Hindlimb muscle (tissue), 1 donor: ENCODE data around the gene CUBN. TPM values are rescaled to one million over a fixed set of nuclear protein-coding genes. Genes with fewer than 3 reads are reported as not detected.
"Not testable (repeated sequence)": the region's sequence is repeated elsewhere in the genome, so short reads cannot be mapped to it uniquely, and the experiment has no call there.

Experiments
- DNase-seq: peaks from one replicate; pipeline ENCODE4 v3.0.0-alpha.2; 2013
- polyA plus RNA-seq: library from polyadenylated mRNA; unstranded; fragments of 120-200 nt; gene quantifications from one replicate; pipeline ENCODE4 v1.2.1, GENCODE V29; 2013; ENCODE audit not compliant: insufficient read length

Gene CUBN
- polyA plus RNA-seq, 1 donor, result 3.3 TPM

DNA sequence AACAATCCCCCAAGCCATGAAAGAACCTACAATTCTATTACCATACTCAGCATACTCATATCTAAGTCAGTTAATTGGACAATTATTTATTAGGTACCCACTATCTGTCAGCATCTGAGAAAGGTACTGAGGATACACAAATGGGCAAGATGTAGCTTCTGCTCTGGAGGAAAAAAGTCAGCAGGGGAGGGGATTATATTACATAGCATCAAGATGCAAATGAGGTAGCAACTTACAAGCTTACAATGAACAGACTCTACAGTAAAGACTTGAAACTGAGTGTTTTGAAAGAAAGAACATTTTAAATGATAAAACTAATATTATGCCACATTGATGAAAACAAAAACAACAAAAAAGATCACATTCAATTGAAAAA, 10.8 kb upstream of the CUBN start:
- no peak for DNase-seq

- no peak for DNase-seq
Measured at GRCh38 chr10:17138460-17139042, 8.9 kb upstream of the CUBN start.

GRCh38 chr10:17134737-17135260, 5.2 kb upstream of the CUBN start:
- DNase-seq, result no peak

DNA sequence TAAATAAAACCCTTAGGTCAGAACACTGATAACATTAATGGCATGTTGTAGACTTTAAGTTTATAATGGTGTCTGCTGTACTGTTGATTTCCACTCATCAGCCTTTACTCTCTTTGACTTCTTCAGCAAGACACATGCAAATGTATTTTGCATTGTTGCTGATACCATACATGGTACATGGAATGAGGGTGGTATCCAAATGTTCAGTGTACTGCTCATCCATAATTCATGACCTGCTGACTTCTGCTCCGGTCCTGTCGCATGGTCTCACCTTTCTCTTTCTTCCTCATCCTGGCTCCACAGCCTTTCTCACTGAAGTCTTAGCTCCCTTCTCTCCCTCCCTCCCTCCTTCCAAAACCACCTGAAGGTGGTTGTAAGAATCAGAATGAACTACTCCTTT, 4.7 kb upstream of the CUBN start:
- no peak for DNase-seq

GRCh38 chr10:17128261-17128660, 1.4 kb downstream of the CUBN start:
- DNase-seq, result no peak

- no peak for DNase-seq
Measured at GRCh38 chr10:17126327-17126726, 3.3 kb downstream of the CUBN start.

- DNase-seq, result no peak
Measured at GRCh38 chr10:17125206-17125893, 4.3 kb downstream of the CUBN start.

GRCh38 chr10:17123961-17124360, 5.7 kb downstream of the CUBN start:
- no peak for DNase-seq

DNA sequence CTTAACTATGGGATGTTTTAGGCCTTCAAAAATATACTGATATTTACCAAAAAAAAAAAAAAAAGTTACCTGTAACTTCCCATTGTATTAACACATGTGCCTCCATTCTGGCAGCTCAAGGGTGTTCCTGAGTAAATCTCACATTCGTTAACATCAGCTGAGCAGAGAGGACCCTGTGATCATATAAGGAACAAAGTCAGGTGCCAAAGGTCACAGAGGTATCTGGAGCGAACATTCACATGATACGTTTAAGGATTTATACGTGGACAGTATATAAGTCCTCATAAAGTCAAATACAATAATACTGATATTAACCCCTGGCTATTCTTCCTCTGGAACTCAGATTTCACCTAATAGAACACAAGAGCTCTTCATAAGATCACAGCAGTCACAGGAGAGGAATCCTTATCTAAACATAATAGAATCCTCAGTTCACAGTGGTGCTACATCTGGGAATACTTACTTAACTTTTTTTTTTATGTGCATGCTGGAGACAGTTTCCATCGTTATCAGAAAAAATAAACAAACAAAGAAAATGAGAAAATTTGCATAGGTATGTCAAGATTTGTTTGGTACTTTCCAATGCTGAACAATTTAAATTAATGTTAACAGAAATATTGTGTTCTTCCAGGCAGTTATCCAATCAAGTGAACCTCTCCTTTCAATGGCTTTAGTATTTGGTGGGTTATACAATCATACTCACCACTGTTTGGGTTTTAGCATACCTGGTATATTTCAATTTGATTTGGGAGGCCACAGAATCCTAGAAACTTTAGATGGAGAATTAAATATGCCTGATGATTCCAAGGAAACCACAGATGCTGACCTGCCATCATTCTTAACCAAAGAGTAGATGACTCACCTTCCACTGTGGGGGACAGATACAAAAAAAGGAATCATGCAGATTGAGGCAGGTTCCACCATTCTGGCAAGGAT, 6.6 kb downstream of the CUBN start:
- DNase-seq, result no peak

DNA sequence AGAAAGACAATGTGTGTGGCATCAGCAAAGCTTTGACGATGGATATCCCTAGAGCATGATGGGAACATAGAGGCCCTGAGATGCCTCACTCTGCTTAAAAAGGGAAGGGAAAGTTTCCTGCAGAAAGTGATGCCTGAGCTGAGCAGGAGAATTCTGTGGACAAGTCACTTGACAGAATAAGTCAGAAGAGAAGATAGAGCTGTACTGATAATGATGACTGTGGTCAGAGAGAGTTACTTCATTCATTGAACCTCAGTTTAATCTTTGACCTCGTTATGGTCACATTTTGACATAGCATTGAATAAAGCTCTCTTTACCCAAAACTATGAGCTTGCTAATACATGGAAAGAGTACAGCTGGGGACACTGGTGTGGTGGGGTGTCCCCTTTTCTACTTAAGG, 7.6 kb downstream of the CUBN start:
- DNase-seq, result no peak

GRCh38 chr10:17120694-17121093, 8.9 kb downstream of the CUBN start:
- DNase-seq, result no peak

- no peak for DNase-seq
Measured at GRCh38 chr10:17119845-17120244, 9.8 kb downstream of the CUBN start.

DNA sequence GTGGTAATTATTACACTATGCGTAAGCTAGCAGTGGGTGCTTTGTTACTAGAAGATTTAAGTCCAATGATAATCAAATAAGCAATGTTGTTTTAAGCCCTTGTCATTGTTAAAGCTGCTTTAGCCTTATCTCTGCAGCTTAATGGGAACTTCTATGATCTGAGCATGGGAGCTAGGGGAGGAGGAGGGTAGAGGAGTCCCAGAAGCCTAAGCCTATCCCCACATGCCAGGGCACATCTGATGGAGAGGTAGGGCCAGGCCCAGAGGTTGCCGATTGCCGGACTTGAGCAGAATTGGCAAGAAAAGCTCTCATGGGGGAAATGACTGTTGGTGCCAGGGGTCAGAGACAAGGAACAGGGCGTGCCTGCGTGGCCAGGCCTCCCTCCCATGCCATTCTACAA, 13.4 kb downstream of the CUBN start:
- DNase-seq, result no peak

- DNase-seq, result no peak
Measured at GRCh38 chr10:17115683-17116082, 13.9 kb downstream of the CUBN start.

GRCh38 chr10:17114878-17115444, 14.7 kb downstream of the CUBN start:
- DNase-seq, result not testable (repeated sequence)

DNA sequence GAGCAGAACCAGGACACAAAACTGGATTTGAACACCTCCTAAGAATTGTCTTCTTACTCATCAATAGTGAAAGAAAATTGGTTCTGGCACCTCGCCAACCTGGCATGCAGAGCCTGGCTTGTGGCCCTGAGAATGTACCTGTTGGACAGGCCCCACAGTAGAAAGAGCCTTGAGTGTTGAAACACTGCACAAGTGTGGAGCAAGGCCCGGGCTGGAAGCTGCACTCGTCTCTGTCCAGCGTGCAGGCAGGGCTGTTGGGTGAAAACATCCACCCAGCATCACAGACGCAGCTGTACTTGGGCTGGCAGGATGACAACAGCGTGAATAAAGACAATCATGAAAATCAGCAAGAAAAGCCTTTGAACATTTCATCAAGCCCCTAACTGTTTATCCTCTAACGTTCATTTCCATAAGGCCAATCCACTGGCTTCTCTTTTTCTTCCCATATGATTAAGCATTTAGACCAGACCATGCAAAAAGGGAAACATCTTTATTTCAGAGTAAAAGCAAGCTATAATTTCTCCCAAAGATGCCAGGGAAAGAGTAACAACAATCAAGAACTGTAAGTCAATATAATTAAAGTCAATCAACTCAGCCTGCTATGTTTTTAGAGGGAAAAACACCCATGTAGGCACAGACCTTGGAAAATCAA, 15.6 kb downstream of the CUBN start:
- DNase-seq, result peak; percentile 41

DNA sequence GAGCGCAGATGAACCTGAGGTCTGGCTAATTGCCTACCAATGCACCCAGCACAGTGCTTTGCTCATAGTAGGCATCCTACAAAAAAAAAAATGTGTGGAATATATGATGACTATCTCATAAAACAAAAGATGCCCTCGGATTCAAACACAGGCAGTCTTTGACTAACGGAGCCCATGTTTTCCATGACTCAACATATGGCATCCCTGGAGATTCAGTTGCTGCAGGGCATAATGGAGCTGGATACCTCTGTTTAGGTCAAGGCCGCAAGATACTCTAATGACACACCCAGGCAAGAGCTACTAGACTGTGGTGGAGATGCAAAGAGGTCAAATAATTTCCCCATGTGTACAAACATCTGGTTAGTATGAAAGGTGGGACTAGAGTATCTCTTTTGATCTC, 16.3 kb downstream of the CUBN start:
- DNase-seq, result no peak

- DNase-seq, result no peak
Measured at GRCh38 chr10:17112566-17112965, 17.0 kb downstream of the CUBN start.

GRCh38 chr10:17109475-17110207, 20.0 kb downstream of the CUBN start:
- DNase-seq, result no peak

DNA sequence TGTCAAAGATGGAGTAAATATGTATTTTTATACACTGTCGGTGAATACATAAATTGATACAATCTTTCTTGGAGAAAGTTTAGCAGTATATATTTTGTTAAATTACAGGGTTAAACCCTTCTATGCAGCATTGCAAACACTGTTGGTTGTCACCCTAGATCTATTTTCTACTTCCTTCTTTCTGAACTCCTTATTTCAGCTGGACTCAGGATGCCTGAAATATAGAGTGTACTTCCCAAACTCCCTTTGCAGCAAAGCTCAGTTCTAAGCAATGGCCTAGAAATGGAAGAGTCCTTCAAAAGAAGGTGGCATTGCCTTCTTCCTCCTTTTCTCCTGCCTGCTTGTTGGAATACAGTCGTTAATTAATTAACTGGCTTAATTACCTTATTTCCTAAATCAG, 20.6 kb downstream of the CUBN start:
- DNase-seq, result no peak

GRCh38 chr10:17106991-17107390, 22.6 kb downstream of the CUBN start:
- DNase-seq, result no peak

GRCh38 chr10:17101910-17102266, 27.7 kb downstream of the CUBN start:
- no peak for DNase-seq
